HG03064 (cell line): ENCODE results near the gene CHRNB4.
"Not testable (repeated sequence)": the region's sequence is repeated elsewhere in the genome, so short reads cannot be mapped to it uniquely, and the experiment has no call there.

Experiments used
- ATAC-seq: cut with Tn5 transposase; IDR thresholded peaks from one replicate; pipeline ENCODE4 v1.9.1; 2021; ENCODE audit warnings: low read depth; ENCODE audit not compliant: unreplicated experiment

The CHRNB4 gene

GRCh38 chr15:78641102-78641748, at the start of gene CHRNB4:
Gene CHRNB4 (minus strand): TSS chr15:78641210. CDS start chr15:78641133, 77 bp downstream.
- no peak for ATAC-seq

GRCh38 chr15:78689626-78690025, 48.6 kb upstream of the CHRNB4 start:
- ATAC-seq = no peak

- no peak for ATAC-seq
These were observed 44.9 kb upstream of the CHRNB4 start for GRCh38 chr15:78685925-78686324.

GRCh38 chr15:78685159-78685921, 44.3 kb upstream of the CHRNB4 start:
- ATAC-seq = no peak

GRCh38 chr15:78684657-78685056, 43.6 kb upstream of the CHRNB4 start:
- ATAC-seq = no peak

- ATAC-seq = not testable (repeated sequence)
These were observed 42.6 kb upstream of the CHRNB4 start for GRCh38 chr15:78683599-78683998.

GRCh38 chr15:78682693-78683410, 41.8 kb upstream of the CHRNB4 start:
- ATAC-seq = no peak

GRCh38 chr15:78682004-78682651, 41.1 kb upstream of the CHRNB4 start:
- ATAC-seq = no peak

GRCh38 chr15:78681281-78682003, 40.4 kb upstream of the CHRNB4 start:
- no peak for ATAC-seq

GRCh38 chr15:78680431-78681075, 39.5 kb upstream of the CHRNB4 start:
- no peak for ATAC-seq

- no peak for ATAC-seq
These were observed 38.1 kb upstream of the CHRNB4 start for GRCh38 chr15:78679089-78679511.

GRCh38 chr15:78676424-78677110, 35.6 kb upstream of the CHRNB4 start:
- ATAC-seq = no peak

- no peak for ATAC-seq
These were observed 34.8 kb upstream of the CHRNB4 start for GRCh38 chr15:78675617-78676360.

- ATAC-seq = no peak
These were observed 34.2 kb upstream of the CHRNB4 start for GRCh38 chr15:78675206-78675605.

GRCh38 chr15:78673917-78674444, 33.0 kb upstream of the CHRNB4 start:
- ATAC-seq = no peak

- ATAC-seq = no peak
These were observed 32.5 kb upstream of the CHRNB4 start for GRCh38 chr15:78673476-78673875.

- no peak for ATAC-seq
These were observed 31.4 kb upstream of the CHRNB4 start for GRCh38 chr15:78672285-78673014.
